Activated CD4-positive, CD25-positive, alpha-beta regulatory T cell treated with anti-CD3 and anti-CD28 coated beads, Interleukin-2, amount 50 U/mL, for 16 hours (primary cell): Measurements from ENCODE around the gene ZNF575.

Source experiments
- DNase-seq: peaks from one replicate; pipeline ENCODE4 v3.0.0-alpha.2; 2020; ENCODE audit warnings: low read depth, low spot score

Gene ZNF575

GRCh38 chr19:43532962-43533545, at the start of gene ZNF575:
TSS of gene ZNF575 (plus strand) at chr19:43533188. CDS start at chr19:43534423, 1,235 bp downstream.
- peak; percentile 65 for DNase-seq

DNA sequence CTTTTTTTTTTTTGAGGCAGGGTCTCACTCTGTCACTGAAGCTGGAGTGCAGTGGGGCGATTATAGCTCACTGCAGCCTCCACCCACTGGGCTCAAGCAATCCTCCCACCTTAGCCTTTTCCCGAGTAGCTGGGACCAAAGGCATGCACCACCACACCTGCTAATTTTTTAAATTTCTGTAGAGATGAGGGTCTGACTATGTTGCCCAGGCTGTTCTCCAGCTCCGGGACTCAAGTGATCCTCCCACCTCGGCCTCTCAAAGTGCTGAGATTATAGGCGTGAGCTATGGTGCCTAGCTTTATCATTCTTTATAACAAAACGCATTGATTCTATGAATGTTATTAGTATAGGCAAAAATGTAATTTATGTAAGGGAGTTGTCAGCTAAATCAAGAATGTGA, 49.7 kb upstream of the ZNF575 start:
- no peak for DNase-seq

GRCh38 chr19:43485951-43486350, 47.0 kb upstream of the ZNF575 start:
- DNase-seq = no peak

- no peak for DNase-seq
Observed at GRCh38 chr19:43486412-43486811, 46.6 kb upstream of the ZNF575 start.

DNA sequence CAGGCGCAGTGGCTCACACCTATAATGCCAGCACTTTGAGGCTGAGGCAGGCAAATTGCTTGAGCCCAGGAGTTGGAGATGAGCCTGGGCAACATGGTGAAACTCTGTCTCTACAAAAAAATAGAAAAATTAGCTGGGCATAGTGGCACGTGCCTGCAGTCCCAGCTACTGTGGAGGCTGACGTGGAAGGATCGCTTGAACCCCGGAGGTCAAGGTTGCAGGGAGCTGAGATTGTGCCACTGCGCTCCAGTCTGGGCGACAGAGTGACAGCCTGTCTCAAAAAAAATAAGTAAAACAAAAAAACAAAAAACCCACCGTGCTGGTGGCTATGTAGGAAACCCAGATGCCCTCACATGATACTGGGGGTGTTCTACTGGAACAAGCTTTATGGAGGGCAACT, 44.8 kb upstream of the ZNF575 start:
- DNase-seq = no peak

GRCh38 chr19:43489310-43489709, 43.7 kb upstream of the ZNF575 start:
- no peak for DNase-seq

DNA sequence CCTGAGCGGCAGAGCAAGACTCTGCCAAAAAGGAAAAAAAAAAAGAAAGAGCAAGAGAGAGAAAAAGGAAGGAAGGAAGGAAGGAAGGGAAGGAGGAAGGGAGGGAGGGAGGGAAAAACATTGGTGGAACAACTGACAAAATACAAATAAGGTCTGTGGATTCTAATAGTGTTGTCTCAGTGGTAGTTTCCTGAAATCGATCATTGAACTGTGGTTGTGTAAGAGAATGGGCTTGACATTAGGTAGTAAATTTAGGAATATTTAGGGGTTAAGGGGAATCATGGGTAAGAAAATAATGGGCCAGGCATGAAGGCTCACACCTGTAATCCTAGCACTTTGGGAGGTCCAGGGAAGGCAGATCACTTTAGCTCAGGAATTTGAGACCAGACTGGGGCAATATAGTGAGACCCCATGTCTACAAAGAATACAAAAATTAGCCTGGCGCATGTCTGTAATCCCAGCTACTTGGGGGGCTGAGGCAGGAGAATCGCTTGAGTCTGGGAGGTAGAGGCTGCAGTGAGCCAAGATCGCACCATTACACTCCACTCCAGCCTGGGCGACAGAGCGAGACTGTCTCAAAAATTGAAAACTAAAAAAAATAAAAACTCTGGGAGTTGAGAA, 42.9 kb upstream of the ZNF575 start:
- DNase-seq = no peak

DNA sequence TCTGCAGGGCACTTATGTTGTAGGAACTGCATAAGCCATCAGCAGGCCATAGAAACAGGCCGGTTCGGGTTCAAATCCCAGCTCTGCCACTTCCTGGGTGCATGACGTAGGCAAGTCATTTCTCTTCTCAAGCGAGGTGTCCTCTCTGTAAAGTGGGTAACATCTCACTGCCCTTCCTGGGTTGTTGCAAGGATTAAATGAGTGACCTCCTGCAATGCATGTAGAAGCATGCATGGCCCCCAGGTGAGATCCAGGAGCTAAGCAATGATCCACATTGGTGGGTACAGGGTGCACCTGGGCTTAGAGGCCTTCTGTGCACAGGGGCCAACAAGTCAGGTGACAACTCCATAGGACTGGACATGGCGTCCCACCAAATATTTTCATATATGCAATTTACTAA, 42.2 kb upstream of the ZNF575 start:
- DNase-seq = no peak

DNA sequence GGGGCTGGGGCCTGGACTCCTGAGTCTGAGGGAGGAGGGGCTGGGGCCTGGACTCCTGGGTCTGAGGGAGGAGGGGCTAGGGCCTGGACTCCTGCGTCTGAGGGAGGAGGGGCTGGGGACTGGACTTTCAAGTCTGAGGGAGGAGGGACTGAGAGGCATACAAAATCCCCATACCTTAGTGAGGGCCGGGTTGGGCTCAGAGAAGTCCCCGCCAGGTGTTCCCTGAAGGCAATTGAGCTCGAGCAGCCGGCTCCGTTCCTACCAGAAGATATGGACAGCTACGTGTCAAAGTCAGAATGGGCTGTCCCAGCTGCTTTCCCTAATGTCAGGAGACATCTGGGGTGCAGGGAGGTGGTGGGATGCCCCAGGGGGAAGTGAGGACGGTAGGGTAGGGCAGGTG, 37.9 kb upstream of the ZNF575 start:
- DNase-seq = no peak

- DNase-seq = no peak
Observed at GRCh38 chr19:43496960-43497359, 36.0 kb upstream of the ZNF575 start.

DNA sequence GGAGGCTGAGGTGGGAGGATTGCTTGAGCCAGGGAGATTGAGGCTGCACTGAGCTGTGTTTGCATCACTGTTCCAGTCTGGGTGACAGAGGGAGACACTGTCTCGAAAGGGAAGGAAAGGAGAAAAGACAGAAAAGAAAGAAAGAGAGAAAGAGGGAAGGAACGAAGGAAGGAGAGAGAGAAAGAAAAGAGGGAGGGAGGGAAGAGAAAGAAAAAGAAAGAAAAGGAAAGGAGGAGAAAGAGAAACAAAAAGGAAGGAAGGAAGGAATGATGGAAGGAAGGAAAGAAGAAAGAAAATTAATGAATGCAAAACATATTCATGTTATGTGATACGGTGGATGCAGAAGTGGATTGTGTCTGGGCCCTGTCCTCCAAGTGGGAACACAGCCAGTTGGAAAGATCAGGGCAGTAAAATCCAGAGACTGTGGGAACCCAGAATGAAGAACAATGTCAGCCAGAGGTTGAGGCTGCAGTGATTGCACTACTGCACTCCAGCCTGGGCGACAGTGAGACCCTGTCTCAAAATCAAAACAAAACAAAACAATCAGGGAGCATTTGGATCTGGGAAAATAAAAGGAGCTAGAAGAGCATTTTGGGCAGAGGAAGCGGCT, 34.6 kb upstream of the ZNF575 start:
- no peak for DNase-seq

- no peak for DNase-seq
Observed at GRCh38 chr19:43499042-43499441, 33.9 kb upstream of the ZNF575 start.

GRCh38 chr19:43501661-43502418, 31.1 kb upstream of the ZNF575 start:
- DNase-seq = no peak

- DNase-seq = no peak
Observed at GRCh38 chr19:43502419-43502976, 30.5 kb upstream of the ZNF575 start.

- peak; percentile 97 for DNase-seq
Observed at GRCh38 chr19:43503501-43504425, 29.2 kb upstream of the ZNF575 start.

DNA sequence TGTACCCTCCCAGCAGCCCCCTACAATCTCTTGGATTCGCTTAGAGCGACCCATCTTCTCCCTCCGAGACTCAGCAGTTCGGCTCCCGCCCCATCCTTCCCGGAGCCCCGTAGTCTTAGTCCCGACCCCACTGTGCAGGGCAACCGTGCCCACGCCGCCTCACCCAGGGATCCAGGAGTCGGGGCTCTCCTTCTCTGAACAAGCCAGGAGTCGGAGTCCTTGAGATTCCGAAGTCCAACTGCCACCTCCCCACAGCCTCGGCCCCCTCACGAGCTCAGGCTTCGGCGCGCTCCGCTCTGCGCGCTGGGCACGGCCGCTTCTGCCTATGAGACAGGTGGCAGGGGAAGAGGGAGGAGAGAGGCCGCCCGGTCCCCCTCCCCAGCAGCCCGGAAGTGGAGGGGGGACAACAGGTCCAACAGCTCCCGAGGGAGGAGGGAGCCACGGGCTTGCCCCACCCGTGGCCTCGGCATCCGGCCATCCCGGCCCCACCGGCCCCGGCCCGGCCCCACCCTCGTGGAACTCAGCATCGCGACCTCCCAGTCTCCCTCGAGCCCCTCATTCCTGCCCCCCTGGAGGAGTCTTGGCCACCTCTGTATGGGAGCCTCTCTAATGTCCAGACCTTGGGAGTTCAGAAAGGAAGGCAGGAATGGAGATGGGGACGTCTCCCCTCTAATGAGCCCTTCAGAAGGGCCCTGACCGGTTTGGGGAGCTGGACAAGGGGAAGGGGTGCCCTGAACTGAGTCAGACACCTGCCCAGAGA, 28.4 kb upstream of the ZNF575 start, which contains the start of gene PHLDB3:
TSS of gene PHLDB3 (minus strand) at position 321 of the 760 bp plus-strand sequence. CDS start 628 bp downstream, outside the sequence.
- peak; percentile 27 for DNase-seq

GRCh38 chr19:43505186-43505456, 27.9 kb upstream of the ZNF575 start:
- DNase-seq = no peak

GRCh38 chr19:43505941-43506340, 27.0 kb upstream of the ZNF575 start:
- DNase-seq = no peak

DNA sequence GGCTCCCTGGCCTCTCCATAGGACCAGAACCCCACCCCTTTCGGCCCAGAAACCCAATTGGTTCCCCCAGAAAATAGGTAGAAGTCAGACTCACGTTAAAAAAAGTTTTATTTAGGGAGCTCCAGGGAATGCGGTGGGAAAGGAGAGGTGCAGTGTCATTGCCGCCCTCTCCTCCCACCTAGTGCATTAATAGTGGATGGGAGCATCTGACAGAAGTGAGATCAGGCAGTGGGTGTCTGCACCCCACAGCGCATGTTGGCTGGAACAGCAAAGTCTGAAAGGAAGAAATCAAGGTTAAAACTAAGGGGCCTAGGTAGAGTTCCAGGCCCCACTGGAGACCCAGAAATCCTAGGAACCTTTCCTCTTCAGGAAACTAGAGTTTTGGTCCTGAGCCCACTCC, 26.4 kb upstream of the ZNF575 start:
- DNase-seq = no peak

DNA sequence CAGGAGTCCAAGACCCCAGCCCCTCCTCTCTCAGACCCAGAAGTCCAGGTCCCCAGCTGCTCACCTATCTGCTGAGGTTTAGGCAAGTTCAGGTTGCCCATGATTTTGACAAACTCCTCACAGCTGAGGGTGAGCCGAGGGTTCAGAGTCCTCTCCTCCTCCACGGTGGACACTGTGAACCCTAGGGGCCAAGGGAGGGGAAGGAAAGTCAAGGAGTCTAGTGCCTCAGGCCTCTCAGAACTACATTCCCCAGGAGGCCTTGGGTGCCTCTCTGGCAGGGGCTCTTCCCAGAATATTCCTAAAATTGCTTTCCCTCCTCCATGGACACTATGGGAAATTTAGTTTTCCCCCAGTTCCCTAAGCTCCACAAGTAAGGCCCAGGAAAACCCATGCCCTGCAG, 25.1 kb upstream of the ZNF575 start:
- DNase-seq = no peak

GRCh38 chr19:43510713-43511112, 22.3 kb upstream of the ZNF575 start:
- DNase-seq = no peak
